ENCODE results near the gene SLU7.
A peak's percentile ranks its signal among the peaks of the same experiment; 100 is the strongest.

SLU7 gene

GRCh38 chr5:160399402-160400353 lies 19.2 kb downstream of the SLU7 start, which contains the start of gene FAM200C:
FAM200C (minus strand) TSS chr5:160400054; CDS start chr5:160395490, 4,564 bp downstream.
- peak; percentile 34 for DNase-seq

GRCh38 chr5:160398806-160399205 lies 20.1 kb downstream of the SLU7 start:
- no peak for DNase-seq

- DNase-seq: no peak
Measured at GRCh38 chr5:160397492-160397891, 21.4 kb downstream of the SLU7 start.

- no peak for DNase-seq
Measured at GRCh38 chr5:160395111-160395510, 23.8 kb downstream of the SLU7 start.

GRCh38 chr5:160390787-160391696 lies 27.8 kb downstream of the SLU7 start:
- DNase-seq: no peak

GRCh38 chr5:160387445-160387844 lies 31.4 kb downstream of the SLU7 start:
- no peak for DNase-seq

- no peak for DNase-seq
Measured at GRCh38 chr5:160385496-160385895, 33.4 kb downstream of the SLU7 start.

GRCh38 chr5:160384681-160385080 lies 34.2 kb downstream of the SLU7 start:
- DNase-seq: no peak

- no peak for DNase-seq
Measured at GRCh38 chr5:160382346-160382745, 36.5 kb downstream of the SLU7 start.

- DNase-seq: no peak
Measured at GRCh38 chr5:160380041-160380440, 38.8 kb downstream of the SLU7 start.

GRCh38 chr5:160379511-160379910 lies 39.4 kb downstream of the SLU7 start:
- DNase-seq: no peak

GRCh38 chr5:160378330-160378729 lies 40.6 kb downstream of the SLU7 start:
- no peak for DNase-seq

GRCh38 chr5:160377651-160378050 lies 41.2 kb downstream of the SLU7 start:
- DNase-seq: no peak

- no peak for DNase-seq
Measured at GRCh38 chr5:160376416-160376815, 42.5 kb downstream of the SLU7 start.

- DNase-seq: no peak
Measured at GRCh38 chr5:160375701-160376100, 43.2 kb downstream of the SLU7 start.

- DNase-seq: no peak
Measured at GRCh38 chr5:160375166-160375565, 43.7 kb downstream of the SLU7 start.

GRCh38 chr5:160371294-160371693 lies 47.6 kb downstream of the SLU7 start:
- no peak for DNase-seq

- DNase-seq: no peak
Measured at GRCh38 chr5:160370713-160371034, 48.2 kb downstream of the SLU7 start.

- DNase-seq: no peak
Measured at GRCh38 chr5:160369990-160370712, 48.7 kb downstream of the SLU7 start, which contains the start of gene C1QTNF2. C1QTNF2 (minus strand) TSS chr5:160370626; CDS start chr5:160355011, 15,615 bp downstream.

- no peak for DNase-seq
Measured at GRCh38 chr5:160367885-160368284, 51.0 kb downstream of the SLU7 start.

GRCh38 chr5:160367261-160367660 lies 51.6 kb downstream of the SLU7 start:
- no peak for DNase-seq

GRCh38 chr5:160366230-160366629 lies 52.7 kb downstream of the SLU7 start:
- no peak for DNase-seq
